ENCODE measurements around the gene CACFD1.

GRCh38 chr9:133483611-133484010, 23.8 kb downstream of the CACFD1 start:
- TF ChIP-seq CTCF (conservative IDR thresholded peaks at IDR 0.05 in 1 of 2, IDR thresholded peaks at IDR 0.05 in 1 of 2; ENCODE audit: extremely low read depth in 1 of 2, insufficient read depth in 1 of 2, low read depth in 1 of 2, low read length in 2 of 2) = no peak
- TF ChIP-seq EZH2 (IDR thresholded peaks at IDR 0.05; ENCODE audit: borderline replicate concordance, low read length) = no peak

Measured in mammary epithelial cell (primary cell).